Hepatocyte (in vitro differentiated cells): ENCODE measurements around the gene TPSG1.
"Not testable (repeated sequence)": the region's sequence is repeated elsewhere in the genome, so short reads cannot be mapped to it uniquely, and the experiment has no call there.

Source experiments
- EZH2 ChIP-seq: fragments of 200-600 bp; sonication (generic); IDR thresholded peaks from 2 replicates; pipeline ENCODE4 v1.6.1; 2016; ENCODE audit warnings: antibody characterized with exemption, mild to moderate bottlenecking, borderline replicate concordance
- EZH2phosphoT487 ChIP-seq: fragments of 200-600 bp; sonication (generic); IDR thresholded peaks from one replicate; pipeline ENCODE4 v1.6.1; 2018; ENCODE audit warnings: antibody characterized with exemption, mild to moderate bottlenecking, low read depth, moderate library complexity; ENCODE audit not compliant: unreplicated experiment, severe bottlenecking
- TF ChIP-seq, protein P1 (sequence below): fragments of 200-600 bp; sonication (generic); IDR thresholded peaks from 2 replicates; pipeline ENCODE4 v1.5.1; 2016; ENCODE audit warnings: antibody characterized with exemption, mild to moderate bottlenecking; ENCODE audit not compliant: poor library complexity

GRCh38 chr16:1243363-1243762, 18.3 kb upstream of the TPSG1 start:
- not testable (repeated sequence) for TF ChIP-seq EZH2, EZH2phosphoT487
- TF ChIP-seq, protein P1, sequence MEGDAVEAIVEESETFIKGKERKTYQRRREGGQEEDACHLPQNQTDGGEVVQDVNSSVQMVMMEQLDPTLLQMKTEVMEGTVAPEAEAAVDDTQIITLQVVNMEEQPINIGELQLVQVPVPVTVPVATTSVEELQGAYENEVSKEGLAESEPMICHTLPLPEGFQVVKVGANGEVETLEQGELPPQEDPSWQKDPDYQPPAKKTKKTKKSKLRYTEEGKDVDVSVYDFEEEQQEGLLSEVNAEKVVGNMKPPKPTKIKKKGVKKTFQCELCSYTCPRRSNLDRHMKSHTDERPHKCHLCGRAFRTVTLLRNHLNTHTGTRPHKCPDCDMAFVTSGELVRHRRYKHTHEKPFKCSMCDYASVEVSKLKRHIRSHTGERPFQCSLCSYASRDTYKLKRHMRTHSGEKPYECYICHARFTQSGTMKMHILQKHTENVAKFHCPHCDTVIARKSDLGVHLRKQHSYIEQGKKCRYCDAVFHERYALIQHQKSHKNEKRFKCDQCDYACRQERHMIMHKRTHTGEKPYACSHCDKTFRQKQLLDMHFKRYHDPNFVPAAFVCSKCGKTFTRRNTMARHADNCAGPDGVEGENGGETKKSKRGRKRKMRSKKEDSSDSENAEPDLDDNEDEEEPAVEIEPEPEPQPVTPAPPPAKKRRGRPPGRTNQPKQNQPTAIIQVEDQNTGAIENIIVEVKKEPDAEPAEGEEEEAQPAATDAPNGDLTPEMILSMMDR = not testable (repeated sequence)
